ENCODE results near the gene ARHGEF19.
A peak's percentile ranks its signal among the peaks of the same experiment; 100 is the strongest.
"Not testable (repeated sequence)": the region's sequence is repeated elsewhere in the genome, so short reads cannot be mapped to it uniquely, and the experiment has no call there.

The ARHGEF19 gene

DNA sequence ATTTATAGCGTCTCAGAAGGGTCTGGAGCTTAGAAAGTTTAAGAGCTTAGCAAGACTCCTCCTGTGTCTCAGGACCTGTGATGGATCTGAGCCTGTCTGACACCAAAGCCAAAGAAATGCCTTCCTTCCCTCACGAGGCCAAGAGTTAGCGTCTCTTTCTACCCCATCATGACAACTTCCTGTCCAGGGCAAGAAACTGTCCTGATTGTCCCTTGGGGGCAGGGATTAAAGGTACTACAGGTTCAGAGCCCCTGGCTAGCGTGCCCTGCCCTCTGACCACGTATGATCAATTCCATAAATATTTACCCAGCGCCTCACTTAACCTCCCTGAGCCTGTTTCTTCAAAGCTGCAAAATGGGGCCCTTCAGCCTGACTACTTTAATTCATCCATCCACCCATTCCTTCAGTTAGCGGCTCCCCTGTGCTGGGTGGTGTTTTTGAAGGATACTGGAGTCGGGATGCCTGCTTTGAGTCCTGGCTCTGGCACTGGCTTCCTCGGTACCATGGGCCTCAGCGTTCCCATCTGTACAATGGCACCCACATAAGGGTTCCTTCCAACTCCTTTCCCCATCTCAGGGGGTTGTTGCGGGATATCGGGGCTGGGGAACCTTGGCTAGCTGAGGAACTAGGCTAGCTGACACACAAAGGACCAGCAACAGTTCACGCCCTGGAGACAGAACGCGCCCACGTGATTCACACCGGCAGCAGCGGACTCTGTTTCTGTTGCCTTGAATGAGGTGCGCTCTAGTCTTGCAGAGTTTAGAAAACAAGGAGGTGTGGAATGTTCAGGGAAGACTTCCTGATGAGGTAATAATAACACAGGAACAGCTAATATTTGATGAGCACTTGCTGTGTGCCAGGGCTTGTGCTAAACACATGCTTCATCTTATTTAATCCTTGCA, 33.6 kb downstream of the ARHGEF19 start:
- DNase-seq = no peak

DNA sequence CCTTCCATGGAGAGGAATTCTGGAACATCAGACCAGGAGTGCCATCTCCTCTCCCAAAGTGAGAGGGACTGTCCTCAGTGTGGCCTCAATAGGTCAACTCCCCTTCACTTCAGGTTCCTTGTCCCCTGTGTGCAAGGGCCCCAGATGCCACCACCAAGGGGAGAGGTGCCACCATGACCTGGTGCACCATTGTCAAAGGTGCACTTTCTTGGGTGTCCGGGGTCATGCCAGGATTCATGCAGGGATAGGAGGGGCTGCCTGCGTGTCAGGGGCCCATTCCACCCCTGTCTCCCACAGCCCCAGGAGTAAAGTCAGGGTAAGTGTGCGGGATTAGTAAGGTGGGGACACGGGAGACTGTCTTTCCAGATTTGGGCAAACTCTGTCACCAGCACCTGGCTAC, 35.1 kb downstream of the ARHGEF19 start:
- no peak for DNase-seq

DNA sequence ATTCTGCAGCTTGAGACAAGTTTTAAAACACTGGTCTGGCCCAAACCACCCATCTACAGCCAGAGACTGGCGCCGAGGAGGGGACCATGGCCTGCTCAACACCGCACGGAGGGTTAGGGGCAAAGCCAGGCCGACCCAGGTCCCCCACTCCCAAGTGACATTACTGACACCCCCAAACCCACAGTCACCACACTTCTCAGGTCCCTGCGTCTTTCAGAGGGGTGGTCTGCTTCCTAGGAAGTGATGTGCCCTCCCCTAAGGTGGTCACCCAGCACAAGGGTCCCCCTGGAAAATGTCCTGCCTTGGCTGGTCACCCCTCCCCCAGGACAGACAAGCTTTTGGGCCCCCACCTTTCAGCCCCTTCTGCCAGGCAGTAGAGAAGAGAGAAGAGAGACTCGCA, 35.8 kb downstream of the ARHGEF19 start:
- DNase-seq = no peak

DNA sequence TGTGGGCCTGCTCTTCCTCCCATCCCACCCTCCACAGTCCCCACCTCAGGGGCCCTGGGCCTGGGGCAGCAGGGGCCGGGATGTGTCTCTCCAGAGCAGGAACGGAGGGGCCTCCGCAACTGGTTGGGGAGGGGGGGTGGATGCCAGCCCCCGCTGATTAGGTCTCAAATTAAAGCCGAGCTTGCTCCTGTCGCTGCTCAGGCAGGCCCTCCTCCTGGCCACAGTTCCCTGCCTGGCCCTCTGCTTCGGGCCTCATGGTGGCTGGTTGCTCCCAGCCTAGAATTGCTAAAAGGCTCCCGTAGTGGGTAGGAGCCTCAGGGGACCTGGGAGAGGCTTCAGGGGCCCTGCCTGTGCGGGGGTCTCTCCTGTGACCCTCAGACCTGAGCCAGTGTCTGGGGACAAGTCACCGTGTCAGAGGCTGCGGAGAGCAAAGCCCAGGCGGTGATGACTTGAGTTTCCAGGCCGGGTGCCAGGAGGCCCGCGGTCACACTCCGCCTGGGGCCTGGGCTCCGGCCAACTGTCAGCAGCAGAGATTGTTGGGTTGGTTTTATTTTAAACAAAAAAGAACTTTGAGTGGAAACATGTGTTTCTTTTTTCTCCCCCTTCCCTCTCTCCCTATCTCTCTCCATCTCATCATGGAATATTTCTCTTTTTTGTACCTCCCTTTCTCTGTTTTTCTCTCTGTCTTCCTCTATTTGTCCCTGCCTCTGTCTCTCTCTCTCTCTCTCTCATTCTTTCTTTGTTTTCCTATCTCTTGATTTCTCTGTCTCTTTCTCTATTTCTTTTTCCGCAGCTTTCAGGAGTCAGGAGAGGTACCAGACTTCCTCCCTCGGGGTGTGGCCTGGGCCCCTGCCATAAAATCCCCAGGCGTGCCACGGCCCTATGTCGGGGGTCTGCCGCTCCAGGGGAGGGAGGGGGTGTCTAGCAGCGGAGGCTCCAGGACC, 36.6 kb downstream of the ARHGEF19 start:
- no peak for DNase-seq

DNA sequence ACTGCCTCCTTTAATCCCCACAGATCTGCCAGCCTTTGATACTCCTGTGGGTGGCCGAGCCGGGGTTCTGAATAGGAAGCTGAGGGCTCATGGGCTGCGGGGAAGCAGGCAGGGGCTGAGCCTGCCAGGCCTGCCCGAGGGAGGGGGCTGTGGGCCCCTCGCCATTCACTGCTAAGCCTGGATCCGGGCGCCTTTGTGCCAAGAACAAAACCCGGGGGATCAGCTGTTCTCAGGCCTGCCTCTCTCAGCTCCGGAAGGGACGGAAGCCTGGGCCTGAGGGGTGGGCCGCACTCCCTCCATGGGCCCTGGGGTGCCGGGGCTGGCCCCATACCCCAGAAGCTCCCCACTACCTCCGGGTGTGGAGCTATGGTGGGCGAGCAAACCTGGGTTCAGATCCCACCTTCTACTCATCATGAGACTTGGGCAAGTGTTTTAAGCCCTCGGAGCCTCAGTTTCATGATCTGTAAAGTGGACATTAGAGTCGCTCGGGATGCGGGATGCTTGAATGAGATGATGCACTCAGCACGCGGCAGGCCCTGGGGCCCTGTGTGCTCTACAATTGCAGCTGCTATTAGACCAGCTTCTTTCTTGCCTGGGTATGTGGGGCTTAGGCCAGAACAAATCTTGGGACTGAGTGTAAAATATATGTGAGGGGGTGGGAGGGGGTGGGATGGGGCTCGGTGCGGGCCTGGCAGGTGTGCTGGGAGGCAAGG, 37.4 kb downstream of the ARHGEF19 start:
- no peak for DNase-seq

DNA sequence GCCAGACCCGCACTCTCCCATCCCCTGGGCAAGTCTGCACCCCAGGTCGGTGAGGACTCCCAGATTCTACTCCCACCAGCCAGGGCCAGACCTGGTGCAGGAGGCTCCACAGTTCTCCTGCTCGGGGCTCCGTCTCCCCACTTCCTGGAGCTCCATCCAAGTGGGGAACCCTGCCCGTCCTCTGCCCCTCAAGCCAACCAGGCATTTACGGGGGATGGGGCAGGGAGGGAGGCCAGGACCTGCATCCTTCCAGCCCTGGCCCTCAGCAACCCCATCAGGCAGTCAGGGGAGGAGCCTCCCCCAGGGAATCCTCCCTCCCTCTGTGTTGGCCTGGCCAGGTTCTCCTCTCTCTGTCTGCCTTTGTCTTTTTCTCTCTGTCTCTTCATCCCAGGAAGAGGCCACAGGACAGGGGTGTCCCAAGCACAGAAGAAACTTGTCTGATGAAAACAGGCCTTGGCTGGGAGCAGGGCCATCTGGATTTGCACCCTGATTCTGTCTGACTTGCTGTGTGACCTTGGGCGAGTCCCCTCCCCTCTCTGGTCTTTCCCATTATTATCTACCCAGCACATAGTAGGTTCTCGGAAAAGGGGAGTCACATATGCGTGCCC, 38.1 kb downstream of the ARHGEF19 start:
- DNase-seq = no peak

DNA sequence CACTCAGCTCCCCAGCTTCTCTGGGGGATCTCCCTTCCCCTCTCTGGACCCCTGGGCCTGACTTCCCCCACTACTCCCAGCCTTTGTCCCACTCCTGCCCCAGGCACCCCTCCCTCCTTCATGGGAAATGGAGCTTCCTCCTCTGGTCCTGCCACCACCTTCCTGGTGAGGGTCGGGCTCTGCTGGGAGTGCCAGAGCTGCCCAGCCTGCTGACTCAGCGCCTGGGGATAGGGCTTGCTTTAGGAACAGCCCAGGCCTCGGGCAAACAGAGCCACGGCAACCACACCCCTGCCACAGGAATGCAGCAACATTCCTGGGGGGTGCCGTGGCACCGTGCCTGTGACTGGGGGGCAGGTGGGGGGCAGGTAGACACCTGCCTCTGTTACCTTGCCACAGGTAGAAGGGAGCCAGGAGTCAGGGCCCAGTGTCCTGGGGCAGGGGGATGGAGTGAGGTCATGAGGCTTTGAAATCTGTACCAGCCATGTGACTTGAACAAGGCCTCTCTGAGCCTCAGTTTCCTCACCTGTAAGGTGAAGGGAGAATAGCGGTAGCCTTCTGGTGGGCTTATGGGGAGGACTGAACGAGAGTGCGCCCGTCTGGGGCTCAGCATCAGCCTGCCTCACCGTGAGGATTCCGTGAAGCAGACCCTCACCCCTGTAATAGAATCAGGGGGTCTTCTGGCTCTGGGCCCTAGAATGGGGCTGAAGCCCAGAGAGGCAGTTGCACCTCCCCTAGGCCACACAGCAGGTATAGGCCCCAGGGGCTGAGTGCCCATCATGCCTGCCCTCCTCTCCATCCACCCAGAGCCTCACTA, 38.8 kb downstream of the ARHGEF19 start:
- DNase-seq = no peak

DNA sequence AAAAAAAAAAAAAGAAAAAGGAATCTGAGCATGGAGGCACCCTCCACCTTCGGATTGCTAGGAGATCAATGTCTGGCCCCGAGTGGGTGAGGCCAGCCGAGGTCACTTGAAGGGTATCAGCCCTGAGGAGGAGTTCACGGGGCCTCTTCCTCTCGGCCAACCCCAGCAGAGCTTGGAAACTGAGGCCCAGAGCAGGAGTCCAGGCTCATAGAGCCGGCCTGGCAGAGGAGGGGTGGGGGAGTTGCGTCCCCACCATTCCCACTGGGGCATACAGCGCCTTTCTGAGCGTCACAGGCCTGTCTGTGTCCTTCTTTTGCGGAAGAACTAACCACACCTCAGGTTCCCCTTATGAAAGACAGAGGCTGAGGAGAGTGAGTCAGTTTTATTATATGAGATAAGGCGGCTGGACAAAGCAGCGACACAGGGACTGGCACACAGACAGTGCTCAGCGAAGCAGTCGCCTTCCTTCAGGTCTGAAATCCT, 39.4 kb downstream of the ARHGEF19 start:
- DNase-seq = no peak

DNA sequence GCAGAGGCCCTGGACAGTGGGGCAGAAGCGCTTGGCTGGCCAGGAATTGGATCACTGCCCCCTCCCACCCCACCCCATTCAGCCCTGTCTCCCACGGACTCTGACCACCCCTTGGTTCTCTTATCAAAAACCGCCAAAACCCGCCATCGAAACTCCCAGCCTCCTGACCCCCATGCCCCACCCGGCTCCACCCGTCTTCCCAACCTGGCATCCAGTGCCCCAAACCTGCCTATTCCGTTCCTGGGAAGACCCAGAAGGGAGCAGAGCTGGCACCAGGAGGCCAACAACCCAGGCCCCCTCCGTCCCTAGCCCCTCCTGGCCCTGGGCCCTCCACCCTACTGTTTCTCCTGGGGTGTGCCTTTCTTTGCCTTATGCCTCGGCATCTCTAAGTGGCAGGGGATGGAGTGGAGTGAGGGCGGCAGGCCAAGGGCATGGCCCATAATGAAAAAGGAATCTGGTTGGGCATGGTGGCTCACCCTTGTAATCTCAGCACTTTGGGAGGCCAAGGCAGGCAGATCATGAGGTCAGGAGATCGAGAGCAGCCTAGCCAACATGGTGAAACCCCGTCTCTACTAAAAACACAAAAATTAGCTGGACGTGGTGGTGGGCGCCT, 40.1 kb downstream of the ARHGEF19 start:
- no peak for DNase-seq

DNA sequence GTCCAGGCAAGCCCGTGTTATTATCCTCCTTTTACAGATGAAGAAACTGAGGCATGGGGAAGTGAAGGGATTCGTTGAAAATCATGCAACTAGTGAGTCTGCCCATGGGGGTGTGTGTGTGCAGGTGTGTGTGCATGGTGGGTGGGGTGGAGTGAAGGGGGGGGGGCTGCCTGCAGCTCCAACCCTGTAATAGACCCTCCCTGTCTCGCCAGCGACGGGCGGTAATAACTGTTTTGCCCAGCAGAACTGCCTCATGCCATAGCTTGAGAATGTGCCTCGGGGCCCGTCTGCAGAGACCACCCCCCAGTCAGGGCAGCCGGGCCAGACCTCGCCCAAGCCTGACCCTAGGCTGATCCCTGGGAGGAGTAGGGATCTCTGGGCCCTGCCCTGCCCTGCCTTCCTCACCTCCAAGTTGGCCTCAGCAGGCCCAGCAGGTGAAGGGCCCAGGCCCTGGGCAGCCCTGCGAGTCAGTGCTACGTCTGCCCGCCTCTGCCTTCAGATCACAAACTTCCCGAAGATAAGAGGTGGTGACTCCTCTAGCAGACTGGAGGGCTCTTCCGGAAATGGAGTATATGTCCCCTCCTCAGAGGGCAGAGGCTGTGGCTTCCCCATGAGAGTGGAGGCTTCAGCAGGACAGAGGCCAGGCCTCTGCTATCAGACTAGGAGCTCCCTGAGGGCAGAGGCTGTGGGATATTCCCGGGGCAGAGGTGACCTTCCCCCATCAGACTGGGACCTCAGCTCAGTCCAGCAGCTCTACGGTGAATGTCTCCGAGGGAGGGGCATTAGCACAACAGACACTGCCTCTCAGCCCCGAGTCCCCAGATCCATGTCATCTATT, 40.9 kb downstream of the ARHGEF19 start:
- DNase-seq = no peak

DNA sequence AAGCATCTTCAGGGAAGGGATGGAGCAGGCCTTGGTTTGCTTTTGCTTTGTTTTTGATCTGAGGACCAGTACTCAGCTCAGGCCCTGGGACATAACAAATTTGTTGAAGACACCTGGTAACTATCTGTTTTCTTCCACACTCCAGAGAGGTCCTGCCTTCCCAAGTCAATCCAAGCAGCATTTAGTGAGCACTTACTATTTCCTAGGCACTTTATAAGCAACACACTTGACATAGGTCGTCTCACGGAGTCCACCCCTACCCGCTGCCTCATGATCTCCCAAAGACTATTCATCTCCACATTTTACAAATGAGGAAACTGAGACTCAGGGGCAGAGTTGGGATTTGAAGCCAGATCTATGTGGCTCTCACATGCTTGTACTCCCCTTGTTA, 42.2 kb downstream of the ARHGEF19 start:
- DNase-seq = no peak

DNA sequence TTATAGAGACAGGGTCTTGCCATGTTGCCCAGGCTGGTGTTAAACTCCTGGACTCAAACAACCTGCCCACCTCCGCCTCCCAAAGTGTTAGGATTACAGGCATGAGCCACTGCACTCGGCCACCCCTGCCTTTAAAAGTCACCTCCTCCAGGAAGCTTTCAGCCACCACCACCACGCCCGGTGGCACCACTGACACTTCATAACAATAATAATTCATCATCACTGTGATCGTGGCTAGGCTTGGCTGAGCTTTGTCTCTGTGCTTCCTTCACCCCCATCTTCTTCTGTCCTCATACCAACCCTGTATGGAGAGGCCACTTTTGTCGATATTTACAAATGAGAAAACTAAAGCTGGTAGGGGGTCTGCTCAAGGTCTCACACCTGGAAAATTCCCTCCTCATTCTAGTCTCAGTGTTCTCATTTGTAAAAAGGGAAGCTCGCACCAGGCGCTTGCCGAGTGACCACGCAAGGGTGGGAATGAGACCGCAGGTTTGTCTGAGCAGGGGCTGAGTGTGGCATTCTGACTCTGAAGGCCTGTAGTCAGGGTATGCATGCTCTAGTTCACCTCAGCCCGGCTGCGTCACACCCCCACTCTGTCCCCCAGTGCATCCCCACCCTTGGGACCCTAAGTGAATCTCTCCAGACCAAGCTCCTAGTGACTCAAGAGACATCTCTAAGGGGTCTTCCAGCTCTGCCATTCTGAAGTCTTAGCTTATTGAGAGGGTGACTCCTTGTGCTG, 43.7 kb downstream of the ARHGEF19 start:
- DNase-seq = no peak

DNA sequence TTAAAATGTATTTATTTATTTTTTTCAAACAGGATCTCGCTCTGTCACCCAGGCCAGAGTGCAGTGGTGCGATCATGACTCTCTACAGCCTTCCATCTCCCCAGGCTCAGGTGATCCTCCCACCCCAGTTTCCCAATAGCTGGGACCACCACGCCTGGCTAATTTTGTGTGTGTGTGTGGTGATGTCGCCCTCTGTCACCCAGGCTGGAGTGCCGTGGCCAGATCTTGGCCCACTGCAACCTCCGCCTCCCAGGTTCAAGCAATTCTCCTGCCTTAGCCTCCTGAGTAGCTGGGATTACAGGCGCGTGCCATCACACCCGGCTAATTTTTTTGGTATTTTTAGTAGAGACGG, 44.3 kb downstream of the ARHGEF19 start:
- not testable (repeated sequence) for DNase-seq

DNA sequence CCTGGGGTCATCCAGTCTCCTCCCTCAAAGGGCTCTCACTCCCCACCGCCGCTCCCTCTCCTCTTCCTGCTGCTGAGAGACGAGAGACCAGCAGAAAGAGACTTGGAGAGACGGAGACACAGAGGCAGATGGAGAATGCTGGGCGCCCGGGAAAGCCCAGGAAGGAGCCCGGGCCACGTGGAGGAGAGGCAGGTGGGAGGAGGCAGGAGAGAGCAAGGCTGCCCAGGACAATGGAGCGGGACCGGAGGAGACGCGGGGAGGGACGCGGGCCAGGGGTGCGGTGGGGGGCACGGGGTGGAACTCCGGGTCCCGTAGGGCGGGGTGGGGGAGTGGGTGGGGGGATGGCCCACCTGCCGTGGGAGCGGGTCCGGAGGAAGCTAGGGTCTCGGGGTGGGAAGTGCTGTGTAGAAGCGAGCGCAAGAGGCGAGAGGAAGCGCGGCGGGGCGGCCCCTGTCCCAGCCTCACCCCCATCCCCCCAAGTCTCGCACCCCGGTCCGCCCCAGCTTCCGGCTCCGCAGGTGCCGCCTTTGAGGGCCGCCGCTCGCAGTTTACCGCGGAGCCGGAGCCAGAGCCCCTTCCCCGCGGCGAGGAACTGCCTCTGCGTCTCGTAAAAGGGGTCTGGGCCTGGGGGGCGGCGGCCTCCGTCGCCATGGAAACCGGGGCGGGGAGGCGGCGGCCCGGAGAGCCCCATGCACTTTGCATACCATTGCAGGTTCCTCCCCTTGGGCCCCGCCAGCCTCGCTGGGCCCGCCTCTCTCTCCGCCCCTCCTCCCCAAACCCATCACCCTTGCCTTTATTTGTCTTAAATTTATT, 44.9 kb downstream of the ARHGEF19 start:
- DNase-seq = no peak

DNA sequence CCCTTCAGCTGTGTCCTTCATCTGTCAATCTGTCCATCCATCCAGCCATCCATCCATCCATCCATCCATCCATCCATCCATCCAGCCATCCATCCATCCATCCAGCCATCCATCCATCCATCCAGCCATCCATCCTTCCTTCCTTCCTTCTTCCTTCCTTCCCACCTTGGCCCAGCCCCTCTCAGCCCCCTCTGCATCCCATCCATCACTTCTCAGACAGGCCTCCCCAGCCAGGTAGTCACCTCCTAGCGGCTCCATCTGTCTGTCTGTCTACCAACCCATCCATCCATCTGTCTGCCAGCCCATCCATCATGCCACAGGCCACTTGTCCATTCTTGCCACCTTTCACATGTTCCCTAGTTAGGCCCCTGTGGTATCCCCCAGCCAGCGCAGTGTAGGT, 46.3 kb downstream of the ARHGEF19 start:
- no peak for DNase-seq

DNA sequence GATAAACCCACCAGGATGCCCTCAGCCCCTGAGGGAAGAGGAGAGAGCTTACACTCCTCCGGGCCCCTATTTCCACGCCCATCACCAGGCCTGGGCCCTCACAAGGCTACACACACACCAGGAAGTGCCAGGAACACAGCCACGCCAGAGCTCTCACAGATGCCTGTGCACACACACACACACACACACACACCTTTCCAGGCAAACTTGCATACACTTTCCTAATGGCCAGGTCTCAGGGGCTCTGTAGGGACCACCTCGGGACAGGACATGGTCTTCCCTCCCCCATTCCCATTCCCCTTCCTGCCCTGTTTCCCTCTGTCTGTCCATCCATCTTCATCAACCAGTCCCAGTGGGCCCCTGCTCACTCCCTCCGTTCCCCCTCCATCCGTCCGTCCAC, 46.9 kb downstream of the ARHGEF19 start:
- DNase-seq = no peak

DNA sequence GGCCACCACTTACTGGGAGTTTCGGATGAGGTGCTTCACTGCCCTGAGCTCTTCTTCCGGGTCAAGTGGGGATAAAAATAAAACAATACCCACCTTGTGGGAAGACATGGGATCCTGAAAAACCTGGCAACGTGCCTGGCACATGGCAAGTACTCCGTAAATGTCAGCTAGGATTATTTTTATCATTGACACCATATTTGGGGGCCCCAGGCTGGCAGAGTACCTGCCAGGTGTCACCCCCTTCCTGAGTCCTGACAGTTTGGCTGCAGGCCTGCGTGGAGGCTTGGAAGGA, 47.4 kb downstream of the ARHGEF19 start:
- no peak for DNase-seq

DNA sequence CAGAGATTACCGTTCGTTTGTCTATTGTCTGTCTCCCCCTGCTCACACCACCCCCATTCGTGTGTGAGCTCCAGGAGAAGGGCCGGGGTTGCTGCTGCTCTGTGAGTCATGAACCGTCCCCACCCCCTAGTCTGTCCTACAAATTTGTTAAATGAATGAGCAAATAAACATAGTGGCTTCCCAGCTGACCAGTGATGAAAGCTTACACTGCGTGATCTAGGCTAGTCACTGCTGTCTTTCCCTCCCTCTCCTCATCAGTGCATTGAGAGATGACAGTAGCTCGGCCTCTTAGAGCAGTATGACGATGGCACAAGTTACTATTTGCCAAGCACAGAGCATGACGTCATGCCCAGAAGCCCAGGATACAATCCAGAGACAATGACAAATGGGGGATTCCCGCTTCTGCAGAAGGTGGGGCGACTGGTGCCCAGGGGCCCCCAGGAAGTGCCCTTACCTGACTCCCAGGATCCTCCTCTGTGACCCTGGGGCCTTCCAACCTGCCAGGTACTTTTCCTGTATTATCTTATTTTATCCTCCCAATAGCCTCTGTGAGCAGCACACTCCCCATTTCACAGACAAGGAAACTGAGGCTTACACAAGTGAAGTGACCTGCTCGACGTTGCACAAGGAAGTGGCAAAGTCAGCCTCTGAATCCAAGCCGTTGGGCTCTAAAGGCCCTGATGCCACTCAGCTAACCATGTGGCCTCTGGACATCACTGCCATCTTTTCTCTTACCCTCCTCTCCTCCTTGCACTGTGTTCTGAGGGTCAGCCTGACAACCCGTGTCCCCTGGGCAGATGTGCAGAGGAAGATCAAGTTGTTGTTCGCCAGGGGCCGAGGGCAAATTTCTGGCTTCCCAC, 48.0 kb downstream of the ARHGEF19 start:
- DNase-seq = peak; percentile 70
